PC-9 (cell line): Measurements from ENCODE around the gene NUP58. TPM values are rescaled to one million over a fixed set of nuclear protein-coding genes. Genes with fewer than 3 reads are reported as not detected.

ENCODE experiments used
- BruUV-seq: library from RNA; stranded (reverse); fragments of 400-500 nt; replicated peaks from 2 replicates; lab custom pipeline; 2021; lab: Mats Ljungman, UMichigan
- CTCF ChIA-PET: fragments of 300-600 bp; sonication (Branson Sonifier 250); formaldehyde crosslinking; loops from one replicate; lab custom pipeline; 2022; ENCODE audit warnings: antibody characterized with exemption; lab: Charles Lee
- POLR2A ChIA-PET: fragments of 300-600 bp; sonication (Branson Sonifier 250); formaldehyde crosslinking; loops from one replicate; lab custom pipeline; 2022; ENCODE audit warnings: antibody characterized with exemption; ENCODE audit not compliant: unreplicated experiment; lab: Charles Lee
- DNase-seq, 2 experiments: peaks; one replicate each; pipeline versions ENCODE4 v3.0.0 to v3.0.0-alpha.2; 2015 to 2022; ENCODE audit warnings: mixed read lengths in 1 of 2
- H2AFZ ChIP-seq: fragments of 200-600 bp; sonication (generic); 2 replicates; pipeline ENCODE4 v1.8.1; 2017; ENCODE audit warnings: antibody characterized with exemption
- H3F3A ChIP-seq: fragments of 200-600 bp; sonication (generic); 2 replicates; pipeline ENCODE4 v1.8.1; 2017; ENCODE audit warnings: antibody characterized with exemption, mild to moderate bottlenecking, low read depth; ENCODE audit not compliant: insufficient read depth
- H3K27ac ChIP-seq: fragments of 200-600 bp; sonication (generic); 2 replicates; pipeline ENCODE4 v1.6.1; 2016; ENCODE audit warnings: mixed run types
- H3K27me3 ChIP-seq: fragments of 200-600 bp; sonication (generic); 2 replicates; pipeline ENCODE4 v1.6.1; 2016; ENCODE audit warnings: low read depth, mixed run types; ENCODE audit not compliant: insufficient read depth
- H3K36me3 ChIP-seq: fragments of 200-600 bp; sonication (generic); 2 replicates; pipeline ENCODE4 v1.6.1; 2016; ENCODE audit warnings: low read depth, mixed run types
- H3K4me1 ChIP-seq: fragments of 200-600 bp; sonication (generic); replicated peaks from 2 replicates; pipeline ENCODE4 v1.6.1; 2016; ENCODE audit warnings: mixed run types; ENCODE audit not compliant: insufficient read depth
- H3K4me2 ChIP-seq: fragments of 200-600 bp; sonication (generic); 2 replicates; pipeline ENCODE4 v1.6.1; 2017; ENCODE audit warnings: mixed run types
- H3K4me3 ChIP-seq: fragments of 200-600 bp; sonication (generic); 2 replicates; pipeline ENCODE4 v1.6.1; 2016; ENCODE audit warnings: mixed run types
- H3K79me2 ChIP-seq: fragments of 200-600 bp; sonication (generic); 2 replicates; pipeline ENCODE4 v1.6.1; 2017; ENCODE audit warnings: low read depth, mixed run types
- H3K9me2 ChIP-seq: fragments of 200-600 bp; sonication (generic); 2 replicates; pipeline ENCODE4 v1.8.1; 2017; ENCODE audit warnings: mild to moderate bottlenecking; ENCODE audit not compliant: insufficient read depth
- H3K9me3 ChIP-seq: fragments of 200-600 bp; sonication (generic); 2 replicates; pipeline ENCODE4 v1.8.1; 2016; ENCODE audit warnings: low read depth; ENCODE audit not compliant: insufficient read depth
- H4K20me1 ChIP-seq: fragments of 200-600 bp; sonication (generic); 2 replicates; pipeline ENCODE4 v1.8.1; 2017; ENCODE audit not compliant: insufficient read depth
- EZH2 ChIP-seq: fragments of 200-600 bp; sonication (generic); IDR thresholded peaks from 2 replicates; pipeline ENCODE4 v1.8.0; 2017; ENCODE audit warnings: antibody characterized with exemption, low read depth
- intact Hi-C: fragments of 100-400 bp; cut with micrococcal nuclease; formaldehyde crosslinking; loops from one replicate; pipeline ENCODE4 v1.10.0; 2022; ENCODE audit not compliant: unreplicated experiment
- total RNA-seq: library from RNA; stranded (reverse); gene quantifications from 2 replicates; pipeline ENCODE4 v1.2.3, GENCODE V29; 2021
- TF ChIP-seq, protein P1 (sequence below): fragments of 200-600 bp; sonication (generic); conservative IDR thresholded peaks from 2 replicates; pipeline ENCODE4 v1.6.1; 2017; ENCODE audit warnings: mixed run types, antibody characterized with exemption, mild to moderate bottlenecking, moderate library complexity

NUP58 gene
- total RNA-seq, 1 experiment from 2014 or later: 55.1 TPM

DNA sequence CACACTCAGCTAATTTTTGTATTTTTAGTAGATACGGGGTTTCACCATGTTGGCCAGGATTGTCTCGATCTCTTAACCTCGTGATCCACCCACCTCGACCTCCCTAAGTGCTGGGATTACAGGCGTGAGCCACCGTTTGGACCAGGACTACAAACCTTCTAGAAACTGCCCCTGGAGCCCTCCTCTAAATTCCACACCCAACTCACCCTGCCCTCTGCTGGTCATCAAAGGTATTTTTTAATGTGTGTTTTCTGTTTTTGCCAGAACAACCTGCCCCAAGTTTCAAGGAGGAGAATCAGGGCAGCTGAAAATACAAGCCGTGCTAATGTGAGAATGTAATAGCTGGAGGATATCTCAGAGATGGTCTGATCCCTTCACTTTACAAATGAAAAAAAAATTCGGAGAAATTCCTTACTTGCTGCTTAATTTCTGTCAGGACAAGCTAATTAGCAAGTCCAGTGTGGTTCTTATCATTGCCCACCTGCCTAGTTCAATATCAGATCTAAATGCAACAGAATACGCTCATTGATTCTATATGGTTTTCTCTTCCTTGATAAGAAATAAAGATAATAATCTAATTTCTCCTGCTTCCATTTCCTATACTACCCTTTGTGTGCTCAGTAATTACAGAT, 74.4 kb downstream of the NUP58 start:
- no peak overlapping the region for H3K4me2 ChIP-seq
- intact Hi-C loops: loop anchor here (5.0 to 10.0 kb wide), 3 partner anchors 144 to 371 kb away; no protein-coding TSS in a partner anchor
- no peaks in the 10 kb centered on the region for H3F3A ChIP-seq
- no peaks in the 10 kb centered on the region for H3K36me3 ChIP-seq
- H3K9me3 ChIP-seq: no peaks in the 10 kb centered on the region
- no peaks in the 10 kb centered on the region for H4K20me1 ChIP-seq
- no peaks in the 10 kb centered on the region for H3K79me2 ChIP-seq
- TF ChIP-seq, protein P1, sequence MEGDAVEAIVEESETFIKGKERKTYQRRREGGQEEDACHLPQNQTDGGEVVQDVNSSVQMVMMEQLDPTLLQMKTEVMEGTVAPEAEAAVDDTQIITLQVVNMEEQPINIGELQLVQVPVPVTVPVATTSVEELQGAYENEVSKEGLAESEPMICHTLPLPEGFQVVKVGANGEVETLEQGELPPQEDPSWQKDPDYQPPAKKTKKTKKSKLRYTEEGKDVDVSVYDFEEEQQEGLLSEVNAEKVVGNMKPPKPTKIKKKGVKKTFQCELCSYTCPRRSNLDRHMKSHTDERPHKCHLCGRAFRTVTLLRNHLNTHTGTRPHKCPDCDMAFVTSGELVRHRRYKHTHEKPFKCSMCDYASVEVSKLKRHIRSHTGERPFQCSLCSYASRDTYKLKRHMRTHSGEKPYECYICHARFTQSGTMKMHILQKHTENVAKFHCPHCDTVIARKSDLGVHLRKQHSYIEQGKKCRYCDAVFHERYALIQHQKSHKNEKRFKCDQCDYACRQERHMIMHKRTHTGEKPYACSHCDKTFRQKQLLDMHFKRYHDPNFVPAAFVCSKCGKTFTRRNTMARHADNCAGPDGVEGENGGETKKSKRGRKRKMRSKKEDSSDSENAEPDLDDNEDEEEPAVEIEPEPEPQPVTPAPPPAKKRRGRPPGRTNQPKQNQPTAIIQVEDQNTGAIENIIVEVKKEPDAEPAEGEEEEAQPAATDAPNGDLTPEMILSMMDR: peak; percentile 92
- TF ChIP-seq EZH2: no peak
- H2AFZ ChIP-seq: no peak overlapping the region
- H3K4me3 ChIP-seq: no peak overlapping the region
- H3K9me2 ChIP-seq: no peaks in the 10 kb centered on the region
- no peaks in the 10 kb centered on the region for H3K4me1 ChIP-seq
- ChIA-PET CTCF (interaction anchor here (0.7 kb wide), 2 partner anchors 806 to 1136 kb away, joined by 4 read pairs; no protein-coding TSS in a partner anchor), POLR2A (no interaction called here)
- peak in 1 of 2 experiments; percentile 18 for DNase-seq
- peaks cover 51% of the 10 kb centered on the region; the same call in 1 of the 2 replicates for H3K27me3 ChIP-seq
- no peak overlapping the region for H3K27ac ChIP-seq
- no TSS peak for BruUV-seq

DNA sequence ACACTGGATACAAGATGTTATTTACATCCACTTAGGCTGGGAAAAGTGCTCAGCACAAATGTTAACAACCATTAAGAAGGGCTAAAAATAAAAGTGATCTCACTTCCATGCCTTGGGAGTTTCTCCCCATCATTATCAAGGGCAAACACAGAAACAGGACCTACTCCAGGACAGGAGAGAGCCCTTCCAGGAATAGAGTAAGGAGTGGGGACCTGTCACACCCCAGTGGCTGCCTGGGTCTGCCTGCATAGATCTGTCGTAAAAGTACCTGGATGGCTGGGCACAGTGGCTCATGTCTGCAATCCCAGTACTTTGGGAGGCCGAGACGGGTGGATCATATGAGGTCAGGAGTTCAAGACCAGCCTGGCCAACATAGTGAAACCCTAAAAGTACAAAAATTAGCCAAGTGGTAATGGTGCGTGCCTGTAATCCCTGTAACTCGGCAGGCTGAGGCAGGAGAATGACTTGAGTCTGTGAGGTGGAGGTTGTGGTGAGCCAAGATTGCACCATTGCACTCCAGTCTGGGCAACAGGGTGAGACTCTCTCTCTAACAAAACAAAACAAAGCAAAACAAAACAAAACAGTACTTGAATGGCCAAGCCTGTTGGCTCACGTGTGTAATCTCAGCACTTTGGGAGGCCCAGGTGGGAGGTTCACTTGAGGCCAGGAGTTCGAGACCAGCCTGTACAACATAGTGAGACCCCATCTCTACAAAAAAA, 76.0 kb downstream of the NUP58 start:
- H3F3A ChIP-seq: no peaks in the 10 kb centered on the region
- no TSS peak for BruUV-seq
- no peak for DNase-seq
- H3K79me2 ChIP-seq: no peaks in the 10 kb centered on the region
- H3K36me3 ChIP-seq: no peaks in the 10 kb centered on the region
- no peak overlapping the region for H2AFZ ChIP-seq
- no peaks in the 10 kb centered on the region for H4K20me1 ChIP-seq
- no peaks in the 10 kb centered on the region for H3K4me1 ChIP-seq
- no peak for TF ChIP-seq EZH2
- TF ChIP-seq, protein P1: no peak
- no peak overlapping the region for H3K4me3 ChIP-seq
- no peaks in the 10 kb centered on the region for H3K9me2 ChIP-seq
- H3K27ac ChIP-seq: no peak overlapping the region
- H3K4me2 ChIP-seq: no peak overlapping the region
- ChIA-PET CTCF (no interaction called here), POLR2A (no interaction called here)
- H3K9me3 ChIP-seq: no peaks in the 10 kb centered on the region
- intact Hi-C loops: loop anchor here (5.0 to 10.0 kb wide), 3 partner anchors 145 to 373 kb away; no protein-coding TSS in a partner anchor
- H3K27me3 ChIP-seq: peaks cover 62% of the 10 kb centered on the region

DNA sequence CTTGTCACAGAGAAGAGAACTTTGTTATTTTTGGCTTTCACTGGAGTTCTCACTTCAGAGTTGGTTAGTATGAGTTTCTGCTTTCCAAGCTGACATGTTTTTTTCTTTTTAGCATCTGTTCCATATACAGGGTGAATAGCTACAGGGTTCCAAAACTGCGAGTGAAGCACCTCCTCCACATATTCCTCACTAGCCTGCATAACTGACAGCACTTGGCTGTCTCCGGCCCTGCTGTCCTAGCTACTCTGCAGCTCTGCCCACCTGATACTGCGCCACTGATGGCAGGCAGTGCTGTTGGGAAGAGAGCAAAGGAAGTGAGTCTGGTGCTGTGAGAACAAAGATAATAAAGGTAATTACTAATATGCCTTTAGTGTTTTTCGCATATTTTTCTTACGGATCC, 77.1 kb downstream of the NUP58 start:
- no peaks in the 10 kb centered on the region for H3K9me2 ChIP-seq
- intact Hi-C loops: loop anchor here (5.0 to 10.0 kb wide), 3 partner anchors 146 to 374 kb away; no protein-coding TSS in a partner anchor
- BruUV-seq: no TSS peak
- H3F3A ChIP-seq: no peaks in the 10 kb centered on the region
- no peak overlapping the region for H3K4me2 ChIP-seq
- no peak for TF ChIP-seq EZH2
- TF ChIP-seq, protein P1: no peak
- H3K27me3 ChIP-seq: peaks cover 65% of the 10 kb centered on the region
- H3K79me2 ChIP-seq: no peaks in the 10 kb centered on the region
- H4K20me1 ChIP-seq: no peaks in the 10 kb centered on the region
- ChIA-PET CTCF (no interaction called here), POLR2A (no interaction called here)
- H3K9me3 ChIP-seq: no peaks in the 10 kb centered on the region
- no peaks in the 10 kb centered on the region for H3K36me3 ChIP-seq
- H3K27ac ChIP-seq: no peak overlapping the region
- H3K4me3 ChIP-seq: no peak overlapping the region
- H2AFZ ChIP-seq: no peak overlapping the region
- no peak for DNase-seq
- no peaks in the 10 kb centered on the region for H3K4me1 ChIP-seq
